Measurements from ENCODE around the gene CEP43. TPM values are rescaled to one million over a fixed set of nuclear protein-coding genes. Genes with fewer than 3 reads are reported as not detected.

The CEP43 gene, protein sequence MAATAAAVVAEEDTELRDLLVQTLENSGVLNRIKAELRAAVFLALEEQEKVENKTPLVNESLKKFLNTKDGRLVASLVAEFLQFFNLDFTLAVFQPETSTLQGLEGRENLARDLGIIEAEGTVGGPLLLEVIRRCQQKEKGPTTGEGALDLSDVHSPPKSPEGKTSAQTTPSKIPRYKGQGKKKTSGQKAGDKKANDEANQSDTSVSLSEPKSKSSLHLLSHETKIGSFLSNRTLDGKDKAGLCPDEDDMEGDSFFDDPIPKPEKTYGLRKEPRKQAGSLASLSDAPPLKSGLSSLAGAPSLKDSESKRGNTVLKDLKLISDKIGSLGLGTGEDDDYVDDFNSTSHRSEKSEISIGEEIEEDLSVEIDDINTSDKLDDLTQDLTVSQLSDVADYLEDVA
- polyA plus RNA-seq, result 68.1 and 78.2 TPM in 2 replicates
- 45.5 and 47.0 TPM in 2 replicates for polyA minus RNA-seq

DNA sequence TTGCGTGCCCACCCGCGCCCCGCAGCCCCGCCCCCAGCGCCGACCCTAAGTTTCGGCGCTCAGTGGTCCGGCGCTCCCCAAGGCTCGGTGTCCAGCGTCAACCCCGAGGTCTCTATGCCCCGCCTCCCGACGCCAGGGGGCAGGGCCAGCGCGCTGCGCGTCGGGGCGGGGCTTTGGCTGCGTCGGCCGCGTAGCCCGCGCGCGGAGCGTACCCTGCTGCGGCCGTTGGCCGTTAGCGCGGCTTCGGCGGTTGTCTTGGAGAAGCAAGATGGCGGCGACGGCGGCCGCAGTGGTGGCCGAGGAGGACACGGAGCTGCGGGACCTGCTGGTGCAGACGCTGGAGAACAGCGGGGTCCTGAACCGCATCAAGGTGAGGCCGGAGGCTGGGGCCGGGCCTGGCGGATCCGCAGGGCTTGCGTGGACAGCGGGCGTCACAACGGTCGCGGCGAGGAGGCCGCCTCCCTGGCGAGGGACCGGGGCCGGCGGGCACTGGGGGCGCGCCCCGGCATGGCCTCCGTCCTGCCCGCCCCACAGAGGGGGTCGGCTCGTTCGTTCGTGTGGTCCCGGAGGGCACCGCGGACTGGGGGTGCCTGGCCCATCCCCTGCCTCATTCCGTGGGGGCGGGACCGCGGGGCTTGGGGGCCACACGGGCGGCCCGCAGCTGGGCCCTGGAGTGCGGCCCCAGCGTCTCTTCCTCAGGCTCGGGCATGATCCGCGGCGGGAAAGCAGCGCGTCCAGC, at the start of gene CEP43:
Gene CEP43 (plus strand): TSS at position 253 of the 739 bp plus-strand sequence. CDS start 16 bp downstream, at position 269.
- H2AFZ ChIP-seq (ENCODE audit: low read depth, low read length), result peak within 1 kb of the TSS; percentile 0
- TF ChIP-seq EP300 (conservative IDR thresholded peaks at IDR 0.05; ENCODE audit: poor library complexity, severe bottlenecking) (peak; percentile 21), EZH2 (IDR thresholded peaks at IDR 0.05; ENCODE audit: borderline replicate concordance, insufficient read depth, low read length, poor library complexity, severe bottlenecking) (no peak), TAF1 (IDR thresholded peaks at IDR 0.05; ENCODE audit: low read depth) (peak; percentile 43), RAD21 (conservative IDR thresholded peaks at IDR 0.05) (peak; percentile 54), SMC3 (conservative IDR thresholded peaks at IDR 0.05; ENCODE audit: poor library complexity) (peak; percentile 48), MXI1 (conservative IDR thresholded peaks at IDR 0.05; ENCODE audit: poor library complexity, severe bottlenecking) (peak; percentile 74), POLR2AphosphoS5 (IDR thresholded peaks at IDR 0.05) (no peak)
- TF ChIP-seq, protein P1, sequence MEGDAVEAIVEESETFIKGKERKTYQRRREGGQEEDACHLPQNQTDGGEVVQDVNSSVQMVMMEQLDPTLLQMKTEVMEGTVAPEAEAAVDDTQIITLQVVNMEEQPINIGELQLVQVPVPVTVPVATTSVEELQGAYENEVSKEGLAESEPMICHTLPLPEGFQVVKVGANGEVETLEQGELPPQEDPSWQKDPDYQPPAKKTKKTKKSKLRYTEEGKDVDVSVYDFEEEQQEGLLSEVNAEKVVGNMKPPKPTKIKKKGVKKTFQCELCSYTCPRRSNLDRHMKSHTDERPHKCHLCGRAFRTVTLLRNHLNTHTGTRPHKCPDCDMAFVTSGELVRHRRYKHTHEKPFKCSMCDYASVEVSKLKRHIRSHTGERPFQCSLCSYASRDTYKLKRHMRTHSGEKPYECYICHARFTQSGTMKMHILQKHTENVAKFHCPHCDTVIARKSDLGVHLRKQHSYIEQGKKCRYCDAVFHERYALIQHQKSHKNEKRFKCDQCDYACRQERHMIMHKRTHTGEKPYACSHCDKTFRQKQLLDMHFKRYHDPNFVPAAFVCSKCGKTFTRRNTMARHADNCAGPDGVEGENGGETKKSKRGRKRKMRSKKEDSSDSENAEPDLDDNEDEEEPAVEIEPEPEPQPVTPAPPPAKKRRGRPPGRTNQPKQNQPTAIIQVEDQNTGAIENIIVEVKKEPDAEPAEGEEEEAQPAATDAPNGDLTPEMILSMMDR (IDR thresholded peaks at IDR 0.05; ENCODE audit: poor library complexity, severe bottlenecking), result peak; percentile 27
- TF ChIP-seq, protein P2, sequence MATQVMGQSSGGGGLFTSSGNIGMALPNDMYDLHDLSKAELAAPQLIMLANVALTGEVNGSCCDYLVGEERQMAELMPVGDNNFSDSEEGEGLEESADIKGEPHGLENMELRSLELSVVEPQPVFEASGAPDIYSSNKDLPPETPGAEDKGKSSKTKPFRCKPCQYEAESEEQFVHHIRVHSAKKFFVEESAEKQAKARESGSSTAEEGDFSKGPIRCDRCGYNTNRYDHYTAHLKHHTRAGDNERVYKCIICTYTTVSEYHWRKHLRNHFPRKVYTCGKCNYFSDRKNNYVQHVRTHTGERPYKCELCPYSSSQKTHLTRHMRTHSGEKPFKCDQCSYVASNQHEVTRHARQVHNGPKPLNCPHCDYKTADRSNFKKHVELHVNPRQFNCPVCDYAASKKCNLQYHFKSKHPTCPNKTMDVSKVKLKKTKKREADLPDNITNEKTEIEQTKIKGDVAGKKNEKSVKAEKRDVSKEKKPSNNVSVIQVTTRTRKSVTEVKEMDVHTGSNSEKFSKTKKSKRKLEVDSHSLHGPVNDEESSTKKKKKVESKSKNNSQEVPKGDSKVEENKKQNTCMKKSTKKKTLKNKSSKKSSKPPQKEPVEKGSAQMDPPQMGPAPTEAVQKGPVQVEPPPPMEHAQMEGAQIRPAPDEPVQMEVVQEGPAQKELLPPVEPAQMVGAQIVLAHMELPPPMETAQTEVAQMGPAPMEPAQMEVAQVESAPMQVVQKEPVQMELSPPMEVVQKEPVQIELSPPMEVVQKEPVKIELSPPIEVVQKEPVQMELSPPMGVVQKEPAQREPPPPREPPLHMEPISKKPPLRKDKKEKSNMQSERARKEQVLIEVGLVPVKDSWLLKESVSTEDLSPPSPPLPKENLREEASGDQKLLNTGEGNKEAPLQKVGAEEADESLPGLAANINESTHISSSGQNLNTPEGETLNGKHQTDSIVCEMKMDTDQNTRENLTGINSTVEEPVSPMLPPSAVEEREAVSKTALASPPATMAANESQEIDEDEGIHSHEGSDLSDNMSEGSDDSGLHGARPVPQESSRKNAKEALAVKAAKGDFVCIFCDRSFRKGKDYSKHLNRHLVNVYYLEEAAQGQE (IDR thresholded peaks at IDR 0.05; ENCODE audit: borderline replicate concordance), result no peak
- H3K9me3 ChIP-seq (ENCODE audit: low read length), result peaks cover 3% of the 10 kb centered on the region
- no peaks in the 10 kb centered on the region for H3F3A ChIP-seq (ENCODE audit: insufficient read depth, low read length, poor library complexity, severe bottlenecking)
- peaks cover 50% of the 10 kb centered on the region for H3K79me2 ChIP-seq (replicated peaks; ENCODE audit: insufficient read depth, low read length)
- H3K4me2 ChIP-seq (ENCODE audit: low read length), result peak within 1 kb of the TSS; percentile 98
- peak within 1 kb of the TSS; percentile 78 for H3K9ac ChIP-seq (ENCODE audit: low read length)
- H3K27ac ChIP-seq (ENCODE audit: low read length), result peak within 1 kb of the TSS; percentile 49
- H3K9me2 ChIP-seq (ENCODE audit: insufficient read depth, low read length), result no peaks in the 10 kb centered on the region
- peak within 1 kb of the TSS; percentile 99 for H3K4me3 ChIP-seq (ENCODE audit: low read length)
- H3K27me3 ChIP-seq (ENCODE audit: insufficient read depth, low read depth, low read length), result no peaks in the 10 kb centered on the region
- H3K36me3 ChIP-seq (ENCODE audit: insufficient read depth, low read length), result no peaks in the 10 kb centered on the region
- no peaks in the 10 kb centered on the region for H4K20me1 ChIP-seq (ENCODE audit: insufficient read depth)

Data from neural cell (in vitro differentiated cells).